ENCODE results near the gene FIZ1.
"Not testable (repeated sequence)": the region's sequence is repeated elsewhere in the genome, so short reads cannot be mapped to it uniquely, and the experiment has no call there.

Gene FIZ1

GRCh38 chr19:55578761-55579747 lies 20.3 kb downstream of the FIZ1 start:
- no peak for DNase-seq (ENCODE audit: low read depth, low spot score)
- in situ Hi-C loops (cut with HindIII; ENCODE audit: low sequenced_read_pairs), result no loop called here
- H3K4me3 ChIP-seq (ENCODE audit: low read depth, low read length), result peak overlapping the region; percentile 96
- TF ChIP-seq, protein P1, sequence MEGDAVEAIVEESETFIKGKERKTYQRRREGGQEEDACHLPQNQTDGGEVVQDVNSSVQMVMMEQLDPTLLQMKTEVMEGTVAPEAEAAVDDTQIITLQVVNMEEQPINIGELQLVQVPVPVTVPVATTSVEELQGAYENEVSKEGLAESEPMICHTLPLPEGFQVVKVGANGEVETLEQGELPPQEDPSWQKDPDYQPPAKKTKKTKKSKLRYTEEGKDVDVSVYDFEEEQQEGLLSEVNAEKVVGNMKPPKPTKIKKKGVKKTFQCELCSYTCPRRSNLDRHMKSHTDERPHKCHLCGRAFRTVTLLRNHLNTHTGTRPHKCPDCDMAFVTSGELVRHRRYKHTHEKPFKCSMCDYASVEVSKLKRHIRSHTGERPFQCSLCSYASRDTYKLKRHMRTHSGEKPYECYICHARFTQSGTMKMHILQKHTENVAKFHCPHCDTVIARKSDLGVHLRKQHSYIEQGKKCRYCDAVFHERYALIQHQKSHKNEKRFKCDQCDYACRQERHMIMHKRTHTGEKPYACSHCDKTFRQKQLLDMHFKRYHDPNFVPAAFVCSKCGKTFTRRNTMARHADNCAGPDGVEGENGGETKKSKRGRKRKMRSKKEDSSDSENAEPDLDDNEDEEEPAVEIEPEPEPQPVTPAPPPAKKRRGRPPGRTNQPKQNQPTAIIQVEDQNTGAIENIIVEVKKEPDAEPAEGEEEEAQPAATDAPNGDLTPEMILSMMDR (IDR thresholded peaks at IDR 0.05; ENCODE audit: low read depth, low read length), result no peak

GRCh38 chr19:55578031-55578760 lies 21.1 kb downstream of the FIZ1 start:
- DNase-seq (ENCODE audit: low read depth, low spot score), result no peak
- no peak overlapping the region for H3K4me3 ChIP-seq (ENCODE audit: low read depth, low read length)
- in situ Hi-C loops (cut with HindIII; ENCODE audit: low sequenced_read_pairs), result no loop called here
- TF ChIP-seq, protein P1 (IDR thresholded peaks at IDR 0.05; ENCODE audit: low read depth, low read length), result no peak

GRCh38 chr19:55576746-55577145 lies 22.6 kb downstream of the FIZ1 start:
- DNase-seq (ENCODE audit: low read depth, low spot score), result no peak
- H3K4me3 ChIP-seq (ENCODE audit: low read depth, low read length), result no peak overlapping the region
- TF ChIP-seq, protein P1 (IDR thresholded peaks at IDR 0.05; ENCODE audit: low read depth, low read length), result no peak
- in situ Hi-C loops (cut with HindIII; ENCODE audit: low sequenced_read_pairs), result no loop called here

DNA sequence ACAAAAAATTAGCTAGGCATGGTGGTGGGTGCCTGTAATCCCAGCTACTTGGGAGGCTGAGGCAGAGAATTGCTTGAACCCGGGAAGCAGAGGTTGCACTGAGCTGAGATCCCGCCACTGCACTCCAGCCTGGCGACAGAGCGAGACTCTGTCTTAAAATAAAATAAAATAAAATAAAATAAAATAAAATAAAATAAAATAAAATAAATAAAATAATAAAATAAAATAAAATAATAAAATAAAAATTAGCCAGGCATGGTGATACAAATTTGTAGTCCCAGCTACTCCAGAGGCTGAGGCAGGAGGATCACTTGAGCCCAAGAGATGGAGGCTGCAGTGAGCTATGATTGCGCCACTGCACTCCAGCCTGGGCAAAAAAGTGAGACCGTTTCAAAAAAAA lies 25.4 kb downstream of the FIZ1 start:
- H3K4me3 ChIP-seq (ENCODE audit: low read depth, low read length); in situ Hi-C loops (cut with HindIII; ENCODE audit: low sequenced_read_pairs): not testable (repeated sequence)

DNA sequence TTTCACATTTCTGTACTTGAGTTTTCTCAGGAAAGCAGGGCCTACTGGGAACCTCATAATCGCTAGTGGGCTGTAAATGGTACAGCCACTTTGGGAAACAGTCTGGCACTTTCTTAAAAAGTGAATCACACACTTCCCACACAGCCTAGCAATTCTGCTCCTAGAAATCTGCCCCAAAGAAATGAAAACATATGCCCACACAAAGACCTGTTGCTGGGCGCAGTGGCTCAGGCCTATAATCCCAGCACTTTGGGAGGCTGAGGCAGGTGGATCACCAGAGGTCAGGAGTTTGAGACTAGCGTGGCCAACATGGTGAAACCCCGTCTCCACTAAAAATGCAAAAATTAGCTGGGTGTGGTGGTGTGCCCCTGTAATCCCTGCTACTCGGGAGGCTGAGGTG lies 29.8 kb downstream of the FIZ1 start:
- DNase-seq (ENCODE audit: low read depth, low spot score); H3K4me3 ChIP-seq (ENCODE audit: low read depth, low read length); in situ Hi-C loops (cut with HindIII; ENCODE audit: low sequenced_read_pairs): not testable (repeated sequence)

More for the DNA sequence above, 25.4 kb downstream of the FIZ1 start:
- not testable (repeated sequence) for DNase-seq (ENCODE audit: low read depth, low spot score)

GRCh38 chr19:55567708-55568328 lies 31.5 kb downstream of the FIZ1 start:
- no peak for DNase-seq (ENCODE audit: low read depth, low spot score)
- TF ChIP-seq, protein P1 (IDR thresholded peaks at IDR 0.05; ENCODE audit: low read depth, low read length), result no peak
- H3K4me3 ChIP-seq (ENCODE audit: low read depth, low read length), result no peak overlapping the region
- in situ Hi-C loops (cut with HindIII; ENCODE audit: low sequenced_read_pairs), result no loop called here

DNA sequence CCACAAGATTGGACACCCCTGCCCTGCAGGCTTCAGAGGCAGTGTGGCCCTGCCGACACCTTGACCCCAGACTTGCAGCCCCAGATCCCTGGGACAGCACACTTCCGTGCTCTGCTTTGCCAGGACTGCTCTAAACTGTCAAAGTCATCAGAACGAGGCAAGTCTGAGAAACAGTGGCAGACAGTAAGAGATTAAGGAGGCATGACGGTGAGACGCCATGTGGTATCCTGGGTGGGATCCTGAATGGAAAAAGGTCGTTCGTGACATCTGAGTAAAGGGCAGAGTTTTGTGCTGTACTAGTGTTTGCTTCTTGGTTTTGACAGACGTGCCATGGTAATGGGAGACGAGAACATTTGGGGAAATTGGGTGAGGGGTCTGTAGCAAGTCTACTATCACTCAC lies 32.5 kb downstream of the FIZ1 start:
- DNase-seq (ENCODE audit: low read depth, low spot score), result no peak
- TF ChIP-seq, protein P1 (IDR thresholded peaks at IDR 0.05; ENCODE audit: low read depth, low read length), result no peak
- in situ Hi-C loops (cut with HindIII; ENCODE audit: low sequenced_read_pairs), result no loop called here
- no peak overlapping the region for H3K4me3 ChIP-seq (ENCODE audit: low read depth, low read length)
